ENCODE measurements around the gene TBCE. TPM values are rescaled to one million over a fixed set of nuclear protein-coding genes. Genes with fewer than 3 reads are reported as not detected.
A peak's percentile ranks its signal among the peaks of the same experiment; 100 is the strongest.

The TBCE gene
- total RNA-seq, 1 donor from 2014 or later: 28.3 TPM

GRCh38 chr1:235329139-235329902 is 37.9 kb upstream of the TBCE start:
- Histone ChIP-seq H3K27me3 (ENCODE audit: insufficient read depth, low read length) (no peaks in the 10 kb centered on the region), H4K20me1 (ENCODE audit: insufficient read depth, low read length) (peaks cover 44% of the 10 kb centered on the region), H3K36me3 (ENCODE audit: insufficient read depth, low read length) (no peaks in the 10 kb centered on the region), H3K4me3 (ENCODE audit: insufficient read depth, low read depth, low read length) (peak overlapping the region; percentile 93), H2AFZ (ENCODE audit: low read depth, low read length) (peak overlapping the region; percentile 65), H3K9ac (ENCODE audit: low read length) (peak overlapping the region; percentile 95), H3K4me1 (ENCODE audit: insufficient read depth, low read length) (peaks cover 14% of the 10 kb centered on the region), H3K27ac (ENCODE audit: low read depth, low read length) (peak overlapping the region; percentile 97), H3K4me2 (ENCODE audit: low read length) (peak overlapping the region; percentile 89), H3K79me2 (ENCODE audit: insufficient read depth, low read length) (peaks cover 87% of the 10 kb centered on the region), H3K9me3 (ENCODE audit: insufficient read depth, low read depth, low read length) (no peaks in the 10 kb centered on the region)
- Mint-ChIP-seq H3K27ac (ENCODE audit: unreplicated experiment) (no peak overlapping the region), H3K4me3 (ENCODE audit: unreplicated experiment) (no peak overlapping the region), H3K4me1 (ENCODE audit: low read depth, unreplicated experiment) (peaks cover 26% of the 10 kb centered on the region), H3K9me3 (ENCODE audit: unreplicated experiment) (no peaks in the 10 kb centered on the region), H3K36me3 (ENCODE audit: low read depth, unreplicated experiment) (peaks cover 4% of the 10 kb centered on the region), H3K27me3 (ENCODE audit: low read depth, unreplicated experiment) (no peaks in the 10 kb centered on the region)
- DNase-seq (ENCODE audit: low read depth) (peak; percentile 28), FAIRE-seq (no peak)
- TF ChIP-seq CTCF (IDR thresholded peaks at IDR 0.05; ENCODE audit: insufficient read depth, low read depth, low read length) (no peak), EZH2 (IDR thresholded peaks at IDR 0.05; ENCODE audit: insufficient read depth, low read length) (no peak)

GRCh38 chr1:235330918-235331285 is 36.3 kb upstream of the TBCE start:
- FAIRE-seq: no peak
- Histone ChIP-seq H3K4me1 (ENCODE audit: insufficient read depth, low read length) (peaks cover 6% of the 10 kb centered on the region), H3K4me3 (ENCODE audit: insufficient read depth, low read depth, low read length) (no peak overlapping the region), H2AFZ (ENCODE audit: low read depth, low read length) (no peak overlapping the region), H3K36me3 (ENCODE audit: insufficient read depth, low read length) (no peaks in the 10 kb centered on the region), H4K20me1 (ENCODE audit: insufficient read depth, low read length) (peaks cover 28% of the 10 kb centered on the region), H3K27me3 (ENCODE audit: insufficient read depth, low read length) (no peaks in the 10 kb centered on the region), H3K9ac (ENCODE audit: low read length) (peak overlapping the region; percentile 0), H3K27ac (ENCODE audit: low read depth, low read length) (no peak overlapping the region), H3K4me2 (ENCODE audit: low read length) (peak overlapping the region; percentile 89), H3K9me3 (ENCODE audit: insufficient read depth, low read depth, low read length) (no peaks in the 10 kb centered on the region), H3K79me2 (ENCODE audit: insufficient read depth, low read length) (peaks cover 86% of the 10 kb centered on the region)
- peaks cover 4% of the 10 kb centered on the region for H3K36me3 Mint-ChIP-seq (ENCODE audit: low read depth, unreplicated experiment)
- H3K27me3 Mint-ChIP-seq (ENCODE audit: low read depth, unreplicated experiment): no peaks in the 10 kb centered on the region
- H3K4me3 Mint-ChIP-seq (ENCODE audit: unreplicated experiment): no peak overlapping the region
- H3K4me1 Mint-ChIP-seq (ENCODE audit: low read depth, unreplicated experiment): peaks cover 23% of the 10 kb centered on the region
- no peak for TF ChIP-seq EZH2 (IDR thresholded peaks at IDR 0.05; ENCODE audit: insufficient read depth, low read length)
- TF ChIP-seq CTCF (IDR thresholded peaks at IDR 0.05; ENCODE audit: insufficient read depth, low read depth, low read length): no peak
- peak overlapping the region; percentile 13 for H3K27ac Mint-ChIP-seq (ENCODE audit: unreplicated experiment)
- no peaks in the 10 kb centered on the region for H3K9me3 Mint-ChIP-seq (ENCODE audit: unreplicated experiment)
- DNase-seq (ENCODE audit: low read depth): no peak

- Mint-ChIP-seq H3K36me3 (ENCODE audit: low read depth, unreplicated experiment) (peaks cover 2% of the 10 kb centered on the region), H3K27me3 (ENCODE audit: low read depth, unreplicated experiment) (no peaks in the 10 kb centered on the region), H3K9me3 (ENCODE audit: unreplicated experiment) (no peaks in the 10 kb centered on the region), H3K27ac (ENCODE audit: unreplicated experiment) (peak overlapping the region; percentile 9), H3K4me3 (ENCODE audit: unreplicated experiment) (no peak overlapping the region), H3K4me1 (ENCODE audit: low read depth, unreplicated experiment) (peaks cover 20% of the 10 kb centered on the region)
- peaks cover 2% of the 10 kb centered on the region for H3K36me3 ChIP-seq (ENCODE audit: insufficient read depth, low read length)
- peaks cover 81% of the 10 kb centered on the region for H3K79me2 ChIP-seq (ENCODE audit: insufficient read depth, low read length)
- DNase-seq (ENCODE audit: low read depth): no peak
- H4K20me1 ChIP-seq (ENCODE audit: insufficient read depth, low read length): peaks cover 23% of the 10 kb centered on the region
- no peaks in the 10 kb centered on the region for H3K27me3 ChIP-seq (ENCODE audit: insufficient read depth, low read length)
- H3K4me2 ChIP-seq (ENCODE audit: low read length): peak overlapping the region; percentile 89
- peak overlapping the region; percentile 0 for H3K9ac ChIP-seq (ENCODE audit: low read length)
- peaks cover 1% of the 10 kb centered on the region for H3K4me1 ChIP-seq (ENCODE audit: insufficient read depth, low read length)
- no peak overlapping the region for H2AFZ ChIP-seq (ENCODE audit: low read depth, low read length)
- H3K4me3 ChIP-seq (ENCODE audit: insufficient read depth, low read depth, low read length): no peak overlapping the region
- no peak for TF ChIP-seq CTCF (IDR thresholded peaks at IDR 0.05; ENCODE audit: insufficient read depth, low read depth, low read length)
- TF ChIP-seq EZH2 (IDR thresholded peaks at IDR 0.05; ENCODE audit: insufficient read depth, low read length): no peak
- no peak overlapping the region for H3K27ac ChIP-seq (ENCODE audit: low read depth, low read length)
- no peaks in the 10 kb centered on the region for H3K9me3 ChIP-seq (ENCODE audit: insufficient read depth, low read depth, low read length)
- FAIRE-seq: no peak
Observed at GRCh38 chr1:235331401-235331800, 35.8 kb upstream of the TBCE start.

Measured in astrocyte (in vitro differentiated cells and primary cell).